MG63 (cell line): ENCODE data around the gene C16orf78. TPM values are rescaled to one million over a fixed set of nuclear protein-coding genes. Genes with fewer than 3 reads are reported as not detected.

Experiments used
- DNase-seq: peaks from one replicate; pipeline ENCODE4 v3.0.0-alpha.2; 2020
- H3K27me3 ChIP-seq: fragments of 250-450 bp; sonication (Bioruptor Pico); 2 replicates; pipeline ENCODE4 v1.5.1; 2020; ENCODE audit warnings: mild to moderate bottlenecking, moderate library complexity
- H3K36me3 ChIP-seq: fragments of 250-450 bp; sonication (Bioruptor Pico); 2 replicates; pipeline ENCODE4 v1.5.1; 2020; ENCODE audit warnings: mild to moderate bottlenecking, moderate library complexity
- H3K4me3 ChIP-seq: fragments of 250-450 bp; sonication (Bioruptor Pico); 2 replicates; pipeline ENCODE4 v1.5.1; 2020; ENCODE audit warnings: mild to moderate bottlenecking, moderate library complexity
- H3K9me3 ChIP-seq: fragments of 250-450 bp; sonication (Bioruptor Pico); 2 replicates; pipeline ENCODE4 v1.5.1; 2020; ENCODE audit warnings: mild to moderate bottlenecking, moderate library complexity
- total RNA-seq: library from RNA; depleted of rRNA; stranded (reverse); fragments of >200 nt; shearing (Covaris generic); gene quantifications from 2 replicates; pipeline ENCODE4 v1.2.3, GENCODE V29; 2014; ENCODE audit warnings: low replicate concordance; rRNA removed

C16orf78 gene
- total RNA-seq, 1 experiment from 2014 or later = not detected

DNA sequence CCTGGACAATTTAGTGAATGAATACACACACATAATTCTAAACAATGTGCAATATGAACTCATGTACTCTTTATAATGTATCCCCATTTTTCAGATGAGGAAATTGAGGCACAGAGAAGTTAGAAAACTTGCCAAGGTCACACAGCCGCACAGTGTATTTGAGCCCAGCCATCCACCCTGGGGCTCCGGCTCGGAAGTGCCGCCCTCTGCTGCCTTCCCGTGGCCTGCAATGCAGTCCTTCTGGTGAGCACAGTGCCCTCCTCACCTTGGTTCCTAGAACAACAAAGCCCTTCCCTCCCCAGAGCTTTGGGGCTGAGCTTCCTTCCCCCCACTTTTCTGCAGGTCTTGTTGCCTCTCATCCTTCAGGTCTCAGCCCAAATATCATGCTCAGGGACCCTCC is 63.7 kb downstream of the C16orf78 start:
- no peaks in the 10 kb centered on the region for H3K9me3 ChIP-seq
- no peak overlapping the region for H3K4me3 ChIP-seq
- DNase-seq = no peak
- H3K27me3 ChIP-seq = no peaks in the 10 kb centered on the region
- H3K36me3 ChIP-seq = no peaks in the 10 kb centered on the region

GRCh38 chr16:49439050-49439449 is 65.4 kb downstream of the C16orf78 start:
- DNase-seq = no peak
- H3K27me3 ChIP-seq = no peaks in the 10 kb centered on the region
- H3K4me3 ChIP-seq = no peak overlapping the region
- no peaks in the 10 kb centered on the region for H3K9me3 ChIP-seq
- H3K36me3 ChIP-seq = no peaks in the 10 kb centered on the region

- H3K9me3 ChIP-seq = no peaks in the 10 kb centered on the region
- H3K27me3 ChIP-seq = no peaks in the 10 kb centered on the region
These were observed 66.1 kb downstream of the C16orf78 start for GRCh38 chr16:49439676-49440075.

DNA sequence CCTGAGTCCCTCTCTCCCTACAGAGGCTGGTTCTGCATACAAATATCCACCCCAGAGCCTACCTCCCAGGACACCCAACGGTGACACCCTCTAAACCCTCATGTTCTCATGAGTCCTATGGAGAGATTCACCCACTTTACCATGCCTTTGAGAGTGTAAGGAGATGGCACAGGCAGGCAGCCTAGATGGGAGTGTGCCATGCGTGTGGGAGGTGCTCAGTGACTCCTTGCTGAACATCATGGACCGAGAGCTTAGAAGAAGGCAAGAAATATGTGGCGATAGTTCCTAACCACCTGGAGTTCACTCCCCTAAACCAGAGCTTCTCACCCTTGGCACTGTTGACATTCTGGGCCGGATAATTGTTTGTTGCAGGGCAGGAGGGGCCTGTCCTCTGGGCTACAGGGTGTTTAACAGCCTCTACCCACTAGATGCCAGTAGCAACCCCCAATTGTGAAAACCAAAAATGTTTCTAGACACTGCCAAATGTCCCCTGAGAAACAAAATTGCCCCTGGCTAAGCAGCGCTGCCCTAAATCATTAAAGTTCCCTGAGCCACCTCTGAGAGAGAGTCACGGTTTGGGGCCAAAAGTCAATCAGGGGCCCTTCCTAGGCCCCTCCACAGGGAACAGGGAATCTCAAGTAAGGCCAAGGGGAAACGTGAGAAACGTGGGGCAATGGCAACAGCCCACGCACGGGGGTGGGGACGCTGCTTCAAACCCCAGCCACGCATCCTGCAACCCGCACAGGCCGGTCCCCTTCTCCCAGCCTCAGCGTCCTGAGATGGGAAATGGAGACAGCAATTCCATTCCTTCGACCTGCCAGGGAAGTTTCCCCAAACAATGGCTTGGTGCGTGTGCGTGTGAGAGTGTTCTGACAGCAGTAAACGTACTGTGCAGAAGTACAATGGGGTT is 66.8 kb downstream of the C16orf78 start:
- Histone ChIP-seq H3K9me3 (no peaks in the 10 kb centered on the region), H3K27me3 (no peaks in the 10 kb centered on the region), H3K4me3 (no peak overlapping the region), H3K36me3 (no peaks in the 10 kb centered on the region)
- no peak for DNase-seq

More at GRCh38 chr16:49439676-49440075, 66.1 kb downstream of the C16orf78 start:
- no peaks in the 10 kb centered on the region for H3K36me3 ChIP-seq
- no peak overlapping the region for H3K4me3 ChIP-seq
- DNase-seq = no peak

DNA sequence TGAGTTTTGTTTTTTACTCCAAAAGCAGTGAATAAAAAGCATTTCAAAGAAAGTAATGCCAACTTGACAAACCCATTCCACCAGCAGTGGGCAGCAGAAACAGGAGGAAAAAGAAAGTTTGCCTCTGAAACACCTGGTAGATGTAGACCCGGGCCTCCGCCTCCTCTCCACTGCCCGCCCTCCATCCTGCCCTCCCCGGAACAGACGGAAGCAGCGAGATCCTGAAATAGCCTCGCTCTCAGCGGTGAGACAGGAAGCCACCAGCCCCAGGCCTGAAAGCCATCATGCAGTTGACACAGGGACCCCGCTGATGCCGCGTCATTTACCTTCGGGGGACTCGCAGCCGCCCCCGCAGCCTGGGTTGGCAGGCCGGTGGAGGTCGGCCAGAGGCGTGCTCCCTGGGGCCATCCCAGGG is 67.8 kb downstream of the C16orf78 start:
- no peaks in the 10 kb centered on the region for H3K9me3 ChIP-seq
- no peak for DNase-seq
- H3K27me3 ChIP-seq = no peaks in the 10 kb centered on the region
- H3K4me3 ChIP-seq = no peak overlapping the region
- no peaks in the 10 kb centered on the region for H3K36me3 ChIP-seq

GRCh38 chr16:49442805-49443204 is 69.2 kb downstream of the C16orf78 start:
- H3K27me3 ChIP-seq = no peaks in the 10 kb centered on the region
- H3K9me3 ChIP-seq = no peaks in the 10 kb centered on the region
- no peak overlapping the region for H3K4me3 ChIP-seq
- H3K36me3 ChIP-seq = no peaks in the 10 kb centered on the region
- no peak for DNase-seq

DNA sequence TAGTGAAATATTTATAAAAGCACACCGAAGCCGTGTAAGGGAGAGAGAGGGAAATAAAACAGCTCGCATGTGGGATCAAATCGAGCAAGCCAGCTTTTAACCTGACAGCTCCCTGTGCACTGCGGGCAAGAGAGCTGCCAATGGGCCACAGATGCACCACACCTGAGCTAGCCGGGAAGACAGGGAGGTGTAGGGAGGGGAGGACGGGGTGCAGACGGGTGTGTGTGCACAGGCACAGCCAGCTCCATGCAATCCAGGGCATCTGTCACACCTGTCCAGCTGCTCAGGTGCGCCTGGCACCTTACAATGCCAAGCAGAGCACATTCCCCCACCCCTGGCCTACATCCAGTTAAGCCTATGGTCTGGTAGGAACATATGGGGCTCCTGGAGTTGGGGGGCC is 70.0 kb downstream of the C16orf78 start:
- no peaks in the 10 kb centered on the region for H3K36me3 ChIP-seq
- H3K9me3 ChIP-seq = no peaks in the 10 kb centered on the region
- H3K4me3 ChIP-seq = no peak overlapping the region
- no peak for DNase-seq
- no peaks in the 10 kb centered on the region for H3K27me3 ChIP-seq

DNA sequence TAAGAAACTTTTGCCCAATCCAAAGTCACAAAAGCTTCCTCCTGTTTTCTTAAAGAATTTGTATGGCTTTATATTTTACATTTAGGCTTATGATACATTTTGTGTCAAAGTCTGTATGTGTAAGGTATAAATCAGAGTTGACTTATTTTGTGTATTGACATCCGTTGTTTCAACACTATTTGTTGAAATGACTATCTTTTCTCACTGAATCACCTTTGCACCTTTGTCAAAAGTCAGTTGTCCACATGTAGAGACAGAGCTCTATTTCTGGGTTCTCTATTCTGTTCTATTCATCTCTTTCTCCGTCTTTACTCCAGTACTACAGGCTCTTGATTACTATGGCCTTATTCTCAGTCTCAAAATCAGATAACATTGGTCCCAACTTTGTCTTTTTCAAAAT is 73.2 kb downstream of the C16orf78 start:
- DNase-seq = no peak
- no peaks in the 10 kb centered on the region for H3K9me3 ChIP-seq
- H3K27me3 ChIP-seq = no peaks in the 10 kb centered on the region
- no peaks in the 10 kb centered on the region for H3K36me3 ChIP-seq
- H3K4me3 ChIP-seq = no peak overlapping the region

Other genes starting within 250 kb of the C16orf78 start
- not detected in 2 replicates for gene CBLN1, start 92.0 kb upstream of the C16orf78 start, total RNA-seq